Skin epidermis (tissue), 12 donors: ENCODE data around the gene TUBD1.
A peak's percentile ranks its signal among the peaks of the same experiment; 100 is the strongest.
"Not testable (repeated sequence)": the region's sequence is repeated elsewhere in the genome, so short reads cannot be mapped to it uniquely, and the experiment has no call there.

Experiments used
- H3K27ac ChIP-seq, 21 experiments: fragments of 200-600 bp; sonication (generic) in 11 of 21; one replicate each; pipeline ENCODE4 v1.5.0; 2020; ENCODE audit warnings: mild to moderate bottlenecking in 3 of 21, inconsistent platforms in 2 of 21, moderate library complexity in 2 of 21
- H3K4me3 ChIP-seq, 7 experiments: fragments of 200-600 bp; sonication (generic) in 2 of 7; one replicate each; pipeline ENCODE4 v1.5.0; 2020; ENCODE audit warnings: inconsistent platforms in 2 of 7, mild to moderate bottlenecking in 2 of 7, moderate library complexity in 1 of 7

The TUBD1 gene

DNA sequence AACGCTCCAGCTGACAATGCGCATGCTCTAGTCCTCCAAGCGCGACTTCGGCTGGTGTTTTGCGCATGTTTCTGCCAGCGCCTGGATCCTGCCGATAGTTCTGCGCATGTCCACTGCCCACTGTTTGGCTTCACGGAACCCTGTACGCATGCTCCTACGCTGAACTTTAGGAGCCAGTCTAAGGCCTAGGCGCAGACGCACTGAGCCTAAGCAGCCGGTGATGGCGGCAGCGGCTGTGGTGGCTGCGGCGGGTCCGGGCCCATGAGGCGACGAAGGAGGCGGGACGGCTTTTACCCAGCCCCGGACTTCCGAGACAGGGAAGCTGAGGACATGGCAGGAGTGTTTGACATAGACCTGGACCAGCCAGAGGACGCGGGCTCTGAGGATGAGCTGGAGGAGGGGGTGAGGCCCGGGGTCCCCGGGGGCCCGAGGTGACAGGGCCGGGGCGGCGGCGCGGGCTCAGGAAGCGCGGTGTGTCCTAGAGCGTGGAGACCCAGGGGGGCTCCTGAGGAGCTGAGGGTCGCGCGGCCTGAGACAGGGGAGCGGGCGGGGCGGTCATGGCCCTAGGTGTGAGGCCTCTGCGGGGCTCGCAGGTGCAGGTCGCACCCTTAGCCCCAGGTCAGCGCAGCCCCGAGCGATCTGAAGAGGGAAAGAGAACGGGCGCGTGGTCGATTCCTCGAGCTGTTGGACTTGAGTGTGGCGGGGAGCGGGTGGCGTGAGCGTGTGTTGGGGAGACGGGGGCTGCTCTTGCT is at the start of gene TUBD1, which contains the start of gene RPS6KB1:
TUBD1 (minus strand) TSS at position 20 of the 752 bp plus-strand sequence. CDS start 1,941 bp downstream, outside the sequence.
RPS6KB1 (plus strand) TSS at position 198 of the 752 bp plus-strand sequence; CDS start at position 262, 64 bp downstream.
- peak within 1 kb of the TSS; percentile 81 to 99 (median 94) for H3K4me3 ChIP-seq
- peak within 1 kb of the TSS; percentile 71 to 99 (median 95) for H3K27ac ChIP-seq

GRCh38 chr17:59941131-59941530 is 48.4 kb upstream of the TUBD1 start:
- no peak overlapping the region for H3K4me3 ChIP-seq
- H3K27ac ChIP-seq: no peak overlapping the region

DNA sequence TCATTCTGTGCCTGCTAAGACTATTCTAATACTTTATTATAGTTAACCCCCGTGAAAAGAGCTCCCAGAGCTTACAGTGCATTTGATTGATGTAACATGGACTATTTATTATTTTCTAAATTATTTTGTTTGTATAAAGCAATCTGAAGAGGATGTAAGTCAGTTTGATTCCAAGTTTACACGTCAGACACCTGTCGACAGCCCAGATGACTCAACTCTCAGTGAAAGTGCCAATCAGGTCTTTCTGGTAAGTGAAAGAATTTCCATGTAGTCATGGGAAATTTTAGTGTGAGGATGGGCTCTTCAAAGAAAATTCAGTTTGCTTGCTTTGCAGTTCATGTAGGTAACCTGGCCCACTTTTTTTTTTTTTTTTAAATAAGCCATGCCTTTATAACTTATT is 48.0 kb upstream of the TUBD1 start:
- not testable (repeated sequence) for H3K4me3 ChIP-seq, H3K27ac ChIP-seq

GRCh38 chr17:59933317-59933716 is 40.6 kb upstream of the TUBD1 start:
- H3K4me3 ChIP-seq: not testable (repeated sequence)

GRCh38 chr17:59930768-59931167 is 38.0 kb upstream of the TUBD1 start:
- H3K4me3 ChIP-seq, H3K27ac ChIP-seq: not testable (repeated sequence)

More at GRCh38 chr17:59933317-59933716, 40.6 kb upstream of the TUBD1 start:
- not testable (repeated sequence) for H3K27ac ChIP-seq

DNA sequence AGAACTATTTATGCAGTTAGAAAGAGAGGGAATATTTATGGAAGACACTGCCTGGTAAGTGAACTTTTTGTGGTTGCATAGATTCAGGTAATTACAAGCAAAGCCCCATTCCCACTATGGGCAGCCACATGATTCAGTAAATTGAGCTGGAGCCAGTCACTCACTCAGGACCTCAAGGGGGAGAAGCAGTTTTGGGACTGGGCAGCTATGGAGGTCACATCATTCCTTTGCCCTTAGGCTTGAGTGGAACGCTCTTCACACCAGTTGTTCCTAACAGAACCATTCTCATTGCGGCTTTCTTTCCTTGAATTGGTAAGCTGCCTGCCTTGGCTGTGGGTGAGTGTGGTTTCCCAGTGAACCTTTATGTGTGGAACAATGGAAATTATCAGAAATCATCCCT is 37.4 kb upstream of the TUBD1 start:
- H3K27ac ChIP-seq, H3K4me3 ChIP-seq: not testable (repeated sequence)

GRCh38 chr17:59920637-59921036 is 27.9 kb upstream of the TUBD1 start:
- not testable (repeated sequence) for H3K27ac ChIP-seq, H3K4me3 ChIP-seq

DNA sequence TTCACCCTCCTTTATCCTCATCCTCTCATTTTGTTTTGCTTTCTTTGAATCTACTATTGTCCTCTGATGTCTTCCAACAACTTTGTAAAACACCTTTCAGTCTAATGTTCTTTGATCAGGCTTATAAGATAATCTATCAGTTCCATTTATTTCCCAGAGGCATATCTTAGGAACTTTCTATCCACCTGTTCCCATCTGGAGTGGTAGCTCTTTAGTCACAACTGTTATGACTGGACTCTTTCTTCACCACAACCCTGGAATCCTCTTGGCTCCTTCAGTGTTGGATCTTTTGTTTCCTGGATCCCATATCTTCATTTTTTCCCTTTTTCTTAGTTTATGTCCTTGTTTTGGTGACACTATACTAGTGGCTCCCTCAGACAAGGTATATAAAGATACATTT is 23.7 kb upstream of the TUBD1 start:
- H3K4me3 ChIP-seq: no peak overlapping the region
- no peak overlapping the region for H3K27ac ChIP-seq

GRCh38 chr17:59914274-59914854 is 21.6 kb upstream of the TUBD1 start:
- no peak overlapping the region for H3K27ac ChIP-seq
- no peak overlapping the region for H3K4me3 ChIP-seq

DNA sequence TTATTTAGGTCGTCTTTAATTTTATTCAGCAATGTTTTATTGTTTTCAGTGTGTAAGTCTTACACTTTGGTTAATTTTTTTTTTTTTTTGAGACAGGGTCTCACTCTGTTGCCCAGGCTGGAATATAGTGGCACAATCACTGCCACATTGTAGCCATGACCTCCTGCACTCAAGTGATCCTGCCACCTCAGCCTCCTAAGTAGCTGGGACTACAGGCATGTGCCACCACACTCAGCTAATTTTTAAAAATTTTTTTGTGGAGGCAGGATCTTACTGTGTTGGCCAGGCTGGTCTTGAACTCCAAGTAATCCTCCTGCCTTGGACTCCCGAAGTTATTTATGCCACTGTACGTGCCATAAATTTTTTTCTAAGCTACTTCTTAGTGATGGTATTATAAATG is 14.7 kb upstream of the TUBD1 start:
- Histone ChIP-seq H3K4me3 (no peak overlapping the region), H3K27ac (no peak overlapping the region)

DNA sequence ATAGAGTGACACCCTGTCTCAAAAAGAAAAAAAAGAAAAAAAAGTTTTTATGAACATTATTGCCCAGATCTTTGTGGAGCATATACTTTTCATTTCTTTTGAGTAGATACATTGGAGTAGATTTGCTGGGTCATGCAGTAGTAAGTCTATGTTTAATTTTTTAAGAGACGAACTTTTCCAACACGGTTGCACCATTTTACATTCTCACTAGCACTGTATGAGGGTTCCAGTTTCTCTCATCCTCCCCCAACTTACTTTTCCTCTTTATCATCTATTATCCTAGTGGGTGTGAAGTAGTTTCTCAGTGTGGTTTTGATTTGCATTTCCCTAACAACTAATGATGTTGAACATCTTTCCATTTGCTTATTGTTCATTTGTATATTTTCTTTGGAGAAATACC is 10.7 kb upstream of the TUBD1 start:
- H3K27ac ChIP-seq: no peak overlapping the region
- H3K4me3 ChIP-seq: no peak overlapping the region

- no peak overlapping the region for H3K27ac ChIP-seq
- no peak overlapping the region for H3K4me3 ChIP-seq
These were observed 8.9 kb upstream of the TUBD1 start for GRCh38 chr17:59901604-59902003.

- Histone ChIP-seq H3K27ac (peak overlapping the region in 3 of 21 experiments; percentile 16 to 24 (median 16)), H3K4me3 (no peak overlapping the region)
These were observed 6.4 kb upstream of the TUBD1 start for GRCh38 chr17:59899099-59899498.

DNA sequence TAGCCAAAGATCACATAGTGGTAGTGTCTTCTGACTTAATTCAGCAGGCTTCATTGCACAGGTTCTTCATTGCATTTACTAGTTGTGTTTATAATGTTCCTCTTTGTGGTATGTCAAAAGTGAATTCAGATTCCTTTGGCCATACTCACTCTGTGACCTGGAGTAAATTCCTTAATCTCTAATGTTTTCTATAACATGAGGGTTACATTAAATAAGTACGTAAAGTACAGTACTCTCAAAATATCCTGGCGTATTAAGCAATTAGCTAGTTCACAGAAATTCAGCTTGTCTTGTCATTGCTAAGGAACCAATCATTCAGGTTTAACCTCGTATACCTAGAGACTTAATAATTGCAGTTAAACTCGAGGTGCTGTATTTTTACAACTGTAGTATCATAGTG is 4.3 kb upstream of the TUBD1 start:
- no peak overlapping the region for H3K27ac ChIP-seq
- H3K4me3 ChIP-seq: no peak overlapping the region

GRCh38 chr17:59893676-59894100 is 945 bp upstream of the TUBD1 start:
- H3K4me3 ChIP-seq: peak overlapping the region; percentile 81 to 99 (median 94)

GRCh38 chr17:59892251-59892923 is 356 bp downstream of the TUBD1 start:
- Histone ChIP-seq H3K27ac (peak overlapping the region in 20 of 21 experiments; percentile 9 to 99 (median 90)), H3K4me3 (peak overlapping the region; percentile 81 to 99 (median 94))

More at GRCh38 chr17:59893676-59894100, 945 bp upstream of the TUBD1 start:
- H3K27ac ChIP-seq: peak overlapping the region; percentile 71 to 99 (median 95)

DNA sequence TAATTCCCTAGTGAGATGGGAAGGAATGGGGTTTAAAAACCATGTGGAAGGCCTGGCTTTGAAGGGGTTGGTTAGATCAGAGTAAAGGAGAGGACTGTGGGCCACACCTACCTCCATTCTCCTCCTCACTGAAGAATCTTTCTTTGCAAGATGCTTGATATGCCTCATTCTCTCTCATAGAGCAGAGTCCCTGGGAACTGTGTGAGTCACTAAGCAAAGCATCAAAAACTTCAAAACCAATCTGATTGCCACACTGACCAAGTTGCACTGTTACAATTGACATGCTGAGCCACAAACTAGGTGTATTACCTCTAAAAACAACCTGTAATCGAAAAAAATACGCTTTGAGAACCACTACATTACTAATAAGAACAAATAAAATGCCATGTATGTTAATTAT is 2.0 kb downstream of the TUBD1 start:
- Histone ChIP-seq H3K4me3 (no peak overlapping the region), H3K27ac (no peak overlapping the region)

DNA sequence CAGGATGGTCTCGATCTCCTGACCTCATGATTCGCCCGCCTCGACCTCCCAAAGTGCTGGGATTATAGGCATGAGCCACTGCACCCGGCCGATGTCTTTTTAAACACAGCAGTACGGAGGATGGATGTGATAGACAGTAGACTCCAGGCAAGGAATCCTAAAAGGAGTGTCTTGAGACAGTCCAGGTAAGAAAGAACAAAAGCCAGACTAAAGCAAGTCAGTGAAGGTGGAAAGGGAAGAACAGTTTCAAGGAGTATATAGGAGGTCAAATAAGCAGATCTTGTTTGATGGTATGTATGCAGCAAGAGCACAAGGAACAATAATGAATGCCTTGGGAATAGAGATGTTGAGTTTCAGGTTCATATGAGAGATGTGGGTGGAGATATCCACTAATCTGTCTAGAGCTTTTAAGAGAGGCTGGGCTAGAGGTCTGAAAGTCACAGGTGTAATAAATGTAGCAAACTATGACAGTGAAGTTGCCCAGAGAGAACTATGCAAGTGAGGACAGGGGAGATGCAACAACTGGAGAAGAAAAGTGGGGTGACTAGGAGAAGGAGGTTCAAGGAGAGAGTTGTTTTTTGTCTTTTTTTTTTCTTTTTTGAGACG is 4.5 kb downstream of the TUBD1 start:
- no peak overlapping the region for H3K27ac ChIP-seq

DNA sequence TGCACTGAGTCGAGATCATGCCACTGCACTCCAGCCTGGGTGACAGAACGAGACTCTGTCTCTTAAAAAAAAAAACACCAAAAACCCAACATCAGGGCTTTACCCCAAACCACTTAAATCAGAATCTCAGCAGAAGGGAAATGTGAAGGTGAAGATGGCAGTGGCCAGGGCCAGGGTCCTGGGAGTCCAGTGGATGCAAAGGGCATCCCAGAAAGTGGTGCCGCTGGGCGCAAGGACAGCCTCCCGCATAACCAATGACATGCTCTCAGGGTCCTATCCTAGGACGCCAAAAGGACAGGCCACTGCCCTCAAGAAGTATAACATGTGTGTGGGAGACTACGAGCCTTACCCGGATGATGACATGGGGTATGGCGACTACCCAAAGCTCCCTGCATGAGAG is 7.9 kb downstream of the TUBD1 start:
- no peak overlapping the region for H3K4me3 ChIP-seq

More for the DNA sequence above, 4.5 kb downstream of the TUBD1 start:
- no peak overlapping the region for H3K4me3 ChIP-seq

GRCh38 chr17:59878624-59879023 is 14.1 kb downstream of the TUBD1 start:
- no peak overlapping the region for H3K27ac ChIP-seq
- no peak overlapping the region for H3K4me3 ChIP-seq

More for the DNA sequence above, 7.9 kb downstream of the TUBD1 start:
- no peak overlapping the region for H3K27ac ChIP-seq
